ENCODE results near the gene KRTAP12-2.

- TF ChIP-seq CTCF (IDR thresholded peaks at IDR 0.05) (no peak), POLR2AphosphoS5 (IDR thresholded peaks at IDR 0.05) (no peak), POLR2A (IDR thresholded peaks at IDR 0.05) (no peak)
Measured at GRCh38 chr21:44687671-44688070, 20.9 kb upstream of the KRTAP12-2 start.
